ENCODE results near the gene BAG5. TPM values are rescaled to one million over a fixed set of nuclear protein-coding genes. Genes with fewer than 3 reads are reported as not detected.

Gene BAG5
- total and polyA plus RNA-seq, 2 of the 8 experiments (the other 6 are each of a cell fraction or from before 2014, with no cell fraction given): 7.4 to 29.5 TPM

- TF ChIP-seq GTF2F1 (IDR thresholded peaks at IDR 0.05; ENCODE audit: borderline replicate concordance, low read depth, low read length) (no peak), TCF12 (IDR thresholded peaks at IDR 0.05; ENCODE audit: low read depth, low read length) (no peak), ZNF274 (IDR thresholded peaks at IDR 0.05; ENCODE audit: borderline replicate concordance, extremely low read depth, low read length) (no peak)
Observed at GRCh38 chr14:103539056-103539825, 23.2 kb downstream of the BAG5 start (continued).

Measured in H1 (cell line).